Muscle of arm (tissue), 12 donors: ENCODE data around the gene FLAD1. TPM values are rescaled to one million over a fixed set of nuclear protein-coding genes. Genes with fewer than 3 reads are reported as not detected.
A peak's percentile ranks its signal among the peaks of the same experiment; 100 is the strongest.

Experiments
- DNase-seq: peaks from one replicate; pipeline ENCODE4 v3.0.0-alpha.2; 2013
- polyA plus RNA-seq, 12 donors: library from polyadenylated mRNA; unstranded; fragments of 120-200 nt; gene quantifications; one replicate each; pipeline ENCODE4 v1.2.1, GENCODE V29; 2013; ENCODE audit not compliant: insufficient read length in 12 of 12

The FLAD1 gene
- polyA plus RNA-seq, 12 donors, result 13.1 to 23.6 (median 19.7) TPM; not detected in 1

GRCh38 chr1:155014709-155015508 lies 31.8 kb downstream of the FLAD1 start:
- no peak for DNase-seq

GRCh38 chr1:155015527-155016230 lies 32.5 kb downstream of the FLAD1 start:
- DNase-seq, result no peak

- DNase-seq, result no peak
Measured at GRCh38 chr1:155016231-155016831, 33.2 kb downstream of the FLAD1 start.

DNA sequence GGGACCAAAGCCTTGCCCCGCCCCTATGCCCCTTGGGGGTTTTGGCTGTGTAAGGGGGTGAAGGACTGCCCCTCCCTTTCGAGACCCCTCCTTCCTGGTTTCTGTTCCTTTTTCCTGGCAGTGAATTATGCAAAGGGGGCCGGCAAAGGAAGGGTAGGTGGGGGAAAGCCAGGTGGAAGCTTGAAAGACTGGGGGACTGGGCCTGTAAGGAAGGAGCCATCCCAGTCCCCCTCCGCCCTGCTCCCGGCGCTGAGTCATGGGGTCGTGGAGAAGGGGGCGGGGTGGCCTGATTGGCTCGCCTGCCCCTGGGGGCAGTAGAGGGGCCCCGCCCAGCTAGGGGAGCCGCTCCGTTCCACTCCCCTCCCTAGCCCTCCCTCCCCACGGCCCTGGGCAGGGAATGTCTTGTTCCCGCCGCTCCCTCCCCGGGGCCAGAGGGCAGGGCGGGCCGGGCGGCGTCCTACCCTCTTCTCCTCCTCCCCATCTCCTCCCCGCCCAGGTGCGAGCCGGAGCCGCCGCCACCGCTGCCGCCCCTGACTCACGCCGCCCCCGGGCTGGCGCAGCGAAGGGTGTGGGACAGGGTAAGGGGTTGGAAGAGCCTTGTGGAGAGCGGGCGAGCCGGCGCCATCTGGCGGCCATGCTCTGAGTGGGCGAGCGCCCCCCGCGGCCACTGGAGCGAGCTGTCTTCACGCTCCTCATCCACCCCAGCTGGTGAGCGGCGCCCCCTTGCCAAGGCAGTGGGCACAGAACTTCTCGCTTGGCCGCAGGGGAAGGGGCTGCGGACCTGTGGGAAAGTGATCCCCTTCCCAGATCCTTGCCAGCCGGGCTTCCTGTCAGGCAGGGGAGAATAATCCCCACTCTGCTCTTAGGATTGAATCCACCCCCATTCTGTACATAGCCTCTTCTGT lies 34.1 kb downstream of the FLAD1 start:
- DNase-seq, result peak; percentile 86

- no peak for DNase-seq
Measured at GRCh38 chr1:155017946-155018316, 34.8 kb downstream of the FLAD1 start.

DNA sequence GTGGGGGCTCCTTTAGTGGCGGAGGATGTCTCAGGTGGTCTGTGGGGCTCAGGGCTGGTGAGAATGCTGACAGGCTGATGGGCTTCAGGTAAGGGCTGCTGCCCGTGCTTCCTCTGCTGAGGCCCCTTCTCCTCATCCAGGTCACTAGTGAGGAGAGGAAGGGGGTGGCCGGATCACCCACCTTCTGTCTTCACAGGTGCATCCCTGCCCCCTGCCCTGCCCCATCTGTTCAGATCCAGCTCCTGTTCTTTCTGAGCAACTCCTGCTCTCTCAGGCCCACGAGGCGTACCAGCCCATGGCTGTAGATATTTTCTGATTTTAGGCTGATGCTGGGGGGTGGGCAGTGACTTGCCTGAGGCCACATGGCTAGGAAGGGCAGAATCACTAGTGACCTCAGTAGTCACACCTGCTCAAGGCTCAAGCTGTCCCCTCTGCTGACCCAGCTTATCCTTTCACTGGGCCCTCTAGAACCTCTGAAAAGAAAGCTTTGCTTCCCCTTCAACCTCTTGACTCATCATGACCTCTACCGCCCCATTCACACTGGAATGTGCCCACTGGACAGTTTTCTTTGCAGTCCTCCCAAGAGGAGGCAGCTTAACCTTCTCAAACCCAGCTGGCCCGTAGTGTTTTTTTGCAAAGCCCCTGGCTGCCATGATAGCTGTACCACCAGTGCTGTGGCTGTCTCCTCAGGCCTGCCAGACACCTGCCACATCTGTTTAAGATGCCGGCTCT lies 35.6 kb downstream of the FLAD1 start:
- no peak for DNase-seq

DNA sequence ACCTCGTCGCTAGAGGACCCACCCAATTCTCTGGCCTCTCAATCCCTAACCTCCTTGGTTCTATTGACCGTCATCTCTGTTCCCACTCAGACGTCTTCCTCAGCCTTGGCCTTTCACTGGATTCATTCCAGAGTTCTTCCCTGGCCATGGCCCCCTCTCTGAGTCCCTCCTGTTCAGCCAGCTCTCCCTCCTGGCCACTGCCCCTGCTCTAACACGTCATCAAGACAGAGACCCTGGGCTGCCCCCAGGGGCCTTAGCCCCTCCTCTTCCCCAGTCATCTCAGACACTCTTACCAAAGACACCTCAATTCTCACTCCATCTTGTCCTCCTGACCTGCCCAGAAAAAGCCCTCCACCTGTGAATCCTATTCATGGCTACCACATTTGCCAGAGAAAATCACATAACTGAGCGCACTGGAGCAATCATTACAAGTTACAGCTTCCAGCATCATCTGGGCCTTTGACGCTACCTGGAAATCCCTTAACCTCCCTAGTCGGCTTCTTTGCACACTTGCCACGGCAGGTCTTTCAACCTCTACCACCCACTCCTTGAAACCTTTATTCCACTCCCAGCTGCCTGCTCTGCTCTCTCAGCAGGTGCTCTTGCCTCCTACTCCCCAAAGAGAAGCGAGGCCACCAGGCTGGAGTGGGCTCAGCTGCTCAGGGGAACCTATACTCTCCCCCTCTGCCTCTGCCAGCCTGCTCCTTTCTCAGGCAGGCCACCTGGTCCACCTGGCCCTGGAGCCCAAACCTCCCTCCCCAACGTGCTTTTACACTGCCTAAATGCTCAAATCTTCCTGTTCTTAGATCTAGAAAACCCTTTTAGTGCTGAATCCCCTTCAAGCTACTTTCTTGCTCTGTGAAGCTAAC lies 36.5 kb downstream of the FLAD1 start:
- no peak for DNase-seq

- DNase-seq, result no peak
Measured at GRCh38 chr1:155022136-155022926, 39.2 kb downstream of the FLAD1 start.

GRCh38 chr1:155022927-155023236 lies 39.7 kb downstream of the FLAD1 start:
- DNase-seq, result no peak

GRCh38 chr1:155023627-155024026 lies 40.5 kb downstream of the FLAD1 start:
- no peak for DNase-seq

- DNase-seq, result no peak
Measured at GRCh38 chr1:155024315-155024714, 41.2 kb downstream of the FLAD1 start.

DNA sequence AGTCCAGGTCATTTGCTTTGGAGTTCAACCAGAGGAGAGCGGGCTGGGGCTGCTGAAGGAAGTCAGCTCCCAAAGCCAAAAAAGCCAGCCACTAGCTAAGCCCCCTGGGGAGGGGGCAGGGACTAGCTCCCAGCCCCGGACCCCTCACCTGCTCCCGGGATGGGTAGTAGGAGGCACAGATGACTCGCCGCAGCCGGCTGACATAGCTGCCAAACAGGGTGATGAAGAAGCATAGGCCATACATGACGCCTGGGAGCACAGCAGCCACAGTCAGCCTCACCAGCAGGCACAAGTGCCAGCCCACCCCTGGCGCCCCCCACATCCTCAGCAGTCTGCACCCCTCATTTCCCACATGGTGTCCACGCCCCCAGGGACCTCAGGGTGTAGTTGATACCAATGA lies 43.0 kb downstream of the FLAD1 start:
- no peak for DNase-seq

DNA sequence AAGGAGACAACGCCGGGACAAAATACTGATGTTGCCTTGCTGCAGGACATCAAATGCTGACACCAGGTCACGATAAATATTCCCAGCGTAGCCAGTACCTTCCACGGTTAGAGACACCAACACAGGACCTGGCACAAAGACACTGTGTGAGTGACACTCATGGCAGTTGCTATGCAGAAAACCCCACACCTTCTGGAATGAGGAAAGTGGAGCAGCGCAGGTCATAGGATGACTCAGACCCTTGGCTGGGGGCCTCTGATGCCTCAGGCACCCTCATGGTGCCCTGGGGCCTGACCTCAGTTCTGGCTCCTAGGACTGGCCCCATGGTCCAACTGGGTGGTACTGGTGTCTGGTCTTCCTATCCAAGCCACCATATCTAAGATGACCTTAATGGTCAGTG lies 43.4 kb downstream of the FLAD1 start:
- no peak for DNase-seq

- DNase-seq, result no peak
Measured at GRCh38 chr1:155029513-155030242, 46.5 kb downstream of the FLAD1 start.

GRCh38 chr1:155030243-155030795 lies 47.2 kb downstream of the FLAD1 start:
- no peak for DNase-seq

GRCh38 chr1:155030899-155031298 lies 47.8 kb downstream of the FLAD1 start:
- DNase-seq, result no peak

- no peak for DNase-seq
Measured at GRCh38 chr1:155032886-155033285, 49.7 kb downstream of the FLAD1 start.

DNA sequence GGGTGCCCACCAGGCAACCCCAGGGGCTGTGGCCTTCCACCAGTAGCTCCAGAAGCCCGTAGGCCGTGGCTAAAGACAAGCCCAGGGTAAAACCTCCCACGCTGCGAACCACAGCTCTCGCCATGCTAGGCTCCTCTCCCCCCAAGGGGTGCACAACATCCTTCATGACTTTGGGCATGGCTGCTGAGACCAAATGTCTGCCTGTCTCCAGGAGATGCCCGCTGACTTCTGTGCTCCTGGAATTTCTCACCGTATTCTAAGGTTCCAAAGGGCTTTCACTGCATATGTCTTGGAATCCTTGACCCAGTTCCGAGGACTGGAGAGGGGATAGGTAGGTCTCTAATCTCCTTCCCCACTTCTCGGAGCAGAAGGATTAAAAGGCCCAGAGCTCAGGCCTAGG lies 50.4 kb downstream of the FLAD1 start, which contains the start of the genes DCST1 and DCST2:
TSS of gene DCST1 (plus strand) at position 301 of the 400 bp plus-strand sequence. CDS start 213 bp downstream, outside the sequence.
TSS of gene DCST2 (minus strand) at position 258 of the 400 bp plus-strand sequence. CDS start at position 178, 80 bp downstream.
- DNase-seq, result no peak
